ENCODE measurements around the gene MYO5C.

DNA sequence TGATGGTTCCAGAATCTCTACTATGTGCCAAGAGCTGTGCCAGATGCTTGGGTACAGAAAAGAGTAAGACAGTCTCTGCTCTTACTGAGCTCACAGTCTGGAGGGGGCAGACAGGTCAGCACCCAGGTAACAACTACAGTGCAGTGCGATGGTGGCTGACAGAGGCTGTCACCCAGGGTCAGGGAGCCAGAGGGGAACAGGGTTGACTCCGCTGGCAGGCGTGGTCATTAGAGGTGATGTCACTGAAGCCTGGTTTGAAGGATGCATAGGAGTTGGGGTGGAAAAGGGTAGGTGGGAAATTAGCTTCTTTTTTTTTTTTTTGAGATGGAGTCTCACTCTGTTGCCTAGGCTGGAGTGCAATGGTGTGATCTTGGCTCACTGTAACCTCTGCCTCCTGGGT, 136.0 kb downstream of the MYO5C start:
- no peak for TF ChIP-seq CTCF (IDR thresholded peaks at IDR 0.05 in 2 of 3, conservative IDR thresholded peaks at IDR 0.05 in 1 of 3; ENCODE audit: control insufficient read depth in 2 of 3, extremely low read depth in 1 of 3, insufficient read depth in 1 of 3, low read depth in 3 of 3, low read length in 3 of 3)
- TF ChIP-seq EP300 (IDR thresholded peaks at IDR 0.05; ENCODE audit: borderline replicate concordance in 1 of 2, control insufficient read depth in 1 of 2, low read depth in 2 of 2, low read length in 2 of 2) = no peak
- TF ChIP-seq DPF2 (IDR thresholded peaks at IDR 0.05) = no peak
- TF ChIP-seq MEF2B (IDR thresholded peaks at IDR 0.05; ENCODE audit: partially characterized antibody, poor library complexity, severe bottlenecking) = no peak
- TF ChIP-seq KDM1A (IDR thresholded peaks at IDR 0.05; ENCODE audit: borderline replicate concordance) = no peak
- no peak for TF ChIP-seq HDAC6 (IDR thresholded peaks at IDR 0.05; ENCODE audit: unreplicated experiment)
- no peak for TF ChIP-seq HDAC2 (IDR thresholded peaks at IDR 0.05)
- TF ChIP-seq, protein P1, sequence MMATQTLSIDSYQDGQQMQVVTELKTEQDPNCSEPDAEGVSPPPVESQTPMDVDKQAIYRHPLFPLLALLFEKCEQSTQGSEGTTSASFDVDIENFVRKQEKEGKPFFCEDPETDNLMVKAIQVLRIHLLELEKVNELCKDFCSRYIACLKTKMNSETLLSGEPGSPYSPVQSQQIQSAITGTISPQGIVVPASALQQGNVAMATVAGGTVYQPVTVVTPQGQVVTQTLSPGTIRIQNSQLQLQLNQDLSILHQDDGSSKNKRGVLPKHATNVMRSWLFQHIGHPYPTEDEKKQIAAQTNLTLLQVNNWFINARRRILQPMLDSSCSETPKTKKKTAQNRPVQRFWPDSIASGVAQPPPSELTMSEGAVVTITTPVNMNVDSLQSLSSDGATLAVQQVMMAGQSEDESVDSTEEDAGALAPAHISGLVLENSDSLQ (IDR thresholded peaks at IDR 0.05) = no peak
- TF ChIP-seq ZBED1 (IDR thresholded peaks at IDR 0.05; ENCODE audit: borderline replicate concordance) = no peak
- TF ChIP-seq POLR2AphosphoS5 (IDR thresholded peaks at IDR 0.05; ENCODE audit: low read length) = no peak
- TF ChIP-seq JUND (IDR thresholded peaks at IDR 0.05; ENCODE audit: low read depth, low read length) = no peak

Data from GM12878 (cell line).